Upper lobe of right lung (tissue), 1 donor: Measurements from ENCODE around the gene CBL. TPM values are rescaled to one million over a fixed set of nuclear protein-coding genes. Genes with fewer than 3 reads are reported as not detected.

Experiments
- ATAC-seq: fragments of 200-7000 bp; cut with Tn5 transposase; one replicate; pipeline ENCODE4 v1.9.1; 2020; ENCODE audit warnings: mild to moderate bottlenecking, moderate library complexity
- DNase-seq: peaks from one replicate; pipeline ENCODE4 v3.0.0-alpha.2; 2020
- H3K27ac ChIP-seq: fragments of 200-600 bp; one replicate; pipeline ENCODE4 v1.8.0; 2022
- H3K27me3 ChIP-seq: fragments of 200-600 bp; one replicate; pipeline ENCODE4 v1.8.0; 2022; ENCODE audit warnings: mild to moderate bottlenecking
- H3K36me3 ChIP-seq: fragments of 200-600 bp; one replicate; pipeline ENCODE4 v1.8.0; 2022
- H3K4me1 ChIP-seq: fragments of 200-600 bp; one replicate; pipeline ENCODE4 v1.8.0; 2022
- H3K4me3 ChIP-seq: fragments of 200-600 bp; one replicate; pipeline ENCODE4 v1.8.0; 2022; ENCODE audit warnings: mild to moderate bottlenecking
- H3K9me3 ChIP-seq: fragments of 200-600 bp; one replicate; pipeline ENCODE4 v1.8.0; 2022
- CTCF ChIP-seq: fragments of 200-600 bp; IDR thresholded peaks from one replicate; pipeline ENCODE4 v1.8.0; 2022; ENCODE audit warnings: antibody characterized with exemption
- intact Hi-C: fragments of 100-400 bp; cut with DNase I; formaldehyde crosslinking; loops from one replicate; pipeline ENCODE4 v1.11.0; 2022
- total RNA-seq: library from RNA; stranded (reverse); fragmentation: NEBNext Ultra II Directional; extraction: Animal tissue kit (Norgen Biotek cat#: 25700); gene quantifications from one replicate; pipeline ENCODE4 v1.2.1, GENCODE V29; 2021
- donor health status: DM: no; HTN: yes; CAD: no; lungs with severe emphysema.

The CBL gene
- total RNA-seq, 1 donor from 2014 or later = 30.0 TPM

- intact Hi-C loops = no loop called here
- H3K27ac ChIP-seq = no peak overlapping the region
- TF ChIP-seq CTCF = no peak
Observed at GRCh38 chr11:119193001-119193400, 13.1 kb upstream of the CBL start.

GRCh38 chr11:119193626-119194025 lies 12.5 kb upstream of the CBL start:
- Histone ChIP-seq H3K36me3 (no peaks in the 10 kb centered on the region), H3K27me3 (no peaks in the 10 kb centered on the region), H3K4me1 (no peaks in the 10 kb centered on the region), H3K9me3 (no peaks in the 10 kb centered on the region), H3K4me3 (no peak overlapping the region), H3K27ac (no peak overlapping the region)
- no peak for TF ChIP-seq CTCF
- intact Hi-C loops = no loop called here
- ATAC-seq = no peak
- peak; percentile 49 for DNase-seq

More at GRCh38 chr11:119193001-119193400, 13.1 kb upstream of the CBL start:
- H3K36me3 ChIP-seq = no peaks in the 10 kb centered on the region
- no peak for DNase-seq
- H3K4me1 ChIP-seq = no peaks in the 10 kb centered on the region
- H3K27me3 ChIP-seq = no peaks in the 10 kb centered on the region
- no peak for ATAC-seq
- no peaks in the 10 kb centered on the region for H3K9me3 ChIP-seq
- no peak overlapping the region for H3K4me3 ChIP-seq

- no peak overlapping the region for H3K4me3 ChIP-seq
- no peaks in the 10 kb centered on the region for H3K9me3 ChIP-seq
- H3K27ac ChIP-seq = no peak overlapping the region
- ATAC-seq (peak; percentile 26), DNase-seq (peak; percentile 28)
- no peak for TF ChIP-seq CTCF
- no peaks in the 10 kb centered on the region for H3K36me3 ChIP-seq
- intact Hi-C loops = no loop called here
- H3K4me1 ChIP-seq = no peaks in the 10 kb centered on the region
- H3K27me3 ChIP-seq = no peaks in the 10 kb centered on the region
Observed at GRCh38 chr11:119194811-119195440, 11.2 kb upstream of the CBL start.

- Histone ChIP-seq H3K9me3 (no peaks in the 10 kb centered on the region), H3K27ac (peak overlapping the region; percentile 26), H3K36me3 (no peaks in the 10 kb centered on the region), H3K4me1 (no peaks in the 10 kb centered on the region), H3K27me3 (no peaks in the 10 kb centered on the region), H3K4me3 (no peak overlapping the region)
- peak; percentile 86 for ATAC-seq
- intact Hi-C loops = no loop called here
- peak; percentile 83 for DNase-seq
- no peak for TF ChIP-seq CTCF
Observed at GRCh38 chr11:119195680-119196079, 10.5 kb upstream of the CBL start.

- H3K36me3 ChIP-seq = no peaks in the 10 kb centered on the region
- ATAC-seq = peak; percentile 95
- peak; percentile 84 for TF ChIP-seq CTCF
Observed at GRCh38 chr11:119196833-119197483, 9.2 kb upstream of the CBL start.

More at GRCh38 chr11:119196833-119197483, 9.2 kb upstream of the CBL start:
- Histone ChIP-seq H3K4me3 (no peak overlapping the region), H3K4me1 (no peaks in the 10 kb centered on the region), H3K27me3 (no peaks in the 10 kb centered on the region), H3K9me3 (no peaks in the 10 kb centered on the region), H3K27ac (no peak overlapping the region)
- intact Hi-C loops = no loop called here
- peak; percentile 23 for DNase-seq
